NCI-H226 (cell line): ENCODE results near the gene SMARCD1.

Experiments
- DNase-seq: peaks from one replicate; pipeline ENCODE4 v3.0.0-alpha.2; 2015

Gene SMARCD1

GRCh38 chr12:50057896-50058670 lies 27.1 kb upstream of the SMARCD1 start:
- no peak for DNase-seq

- no peak for DNase-seq
Observed at GRCh38 chr12:50058743-50059312, 26.3 kb upstream of the SMARCD1 start.

- DNase-seq: no peak
Observed at GRCh38 chr12:50059440-50060119, 25.6 kb upstream of the SMARCD1 start.

- no peak for DNase-seq
Observed at GRCh38 chr12:50060120-50060468, 25.0 kb upstream of the SMARCD1 start.

GRCh38 chr12:50061171-50061570 lies 24.0 kb upstream of the SMARCD1 start:
- DNase-seq: no peak

GRCh38 chr12:50061946-50062686 lies 23.0 kb upstream of the SMARCD1 start:
- no peak for DNase-seq

- DNase-seq: no peak
Observed at GRCh38 chr12:50062728-50063460, 22.2 kb upstream of the SMARCD1 start.

GRCh38 chr12:50065726-50066310 lies 19.3 kb upstream of the SMARCD1 start:
- no peak for DNase-seq

- peak; percentile 57 for DNase-seq
Observed at GRCh38 chr12:50066402-50066801, 18.7 kb upstream of the SMARCD1 start.

- DNase-seq: no peak
Observed at GRCh38 chr12:50069069-50069468, 16.1 kb upstream of the SMARCD1 start.

- no peak for DNase-seq
Observed at GRCh38 chr12:50069539-50069938, 15.6 kb upstream of the SMARCD1 start.

GRCh38 chr12:50070314-50071060 lies 14.7 kb upstream of the SMARCD1 start:
- DNase-seq: peak; percentile 75

- DNase-seq: no peak
Observed at GRCh38 chr12:50072198-50072907, 12.8 kb upstream of the SMARCD1 start.

GRCh38 chr12:50073206-50073605 lies 11.9 kb upstream of the SMARCD1 start:
- no peak for DNase-seq

GRCh38 chr12:50073712-50074111 lies 11.4 kb upstream of the SMARCD1 start:
- no peak for DNase-seq

- DNase-seq: peak; percentile 82
Observed at GRCh38 chr12:50074936-50075807, 10.0 kb upstream of the SMARCD1 start.

GRCh38 chr12:50075808-50076170 lies 9.4 kb upstream of the SMARCD1 start:
- DNase-seq: no peak

- no peak for DNase-seq
Observed at GRCh38 chr12:50077099-50077498, 8.0 kb upstream of the SMARCD1 start.

GRCh38 chr12:50078281-50078680 lies 6.9 kb upstream of the SMARCD1 start:
- DNase-seq: no peak

- DNase-seq: no peak
Observed at GRCh38 chr12:50079771-50080170, 5.4 kb upstream of the SMARCD1 start.
